Ishikawa (cell line): Measurements from ENCODE around the gene FOXO6.

Experiments used
- CEBPB ChIP-seq: IDR thresholded peaks from 2 replicates; pipeline ENCODE4 v1.6.1; 2012
- CREB1 ChIP-seq: IDR thresholded peaks from 2 replicates; pipeline ENCODE4 v1.6.1; 2012; ENCODE audit warnings: low read depth
- EGR1 ChIP-seq: IDR thresholded peaks from 2 replicates; pipeline ENCODE4 v1.6.1; 2012
- EP300 ChIP-seq: IDR thresholded peaks from 2 replicates; pipeline ENCODE4 v1.6.1; 2012; ENCODE audit warnings: borderline replicate concordance
- FOXM1 ChIP-seq: IDR thresholded peaks from 2 replicates; pipeline ENCODE4 v1.6.1; 2012; ENCODE audit warnings: low read depth, borderline replicate concordance
- MAX ChIP-seq: IDR thresholded peaks from 2 replicates; pipeline ENCODE4 v1.6.1; 2012
- NFIC ChIP-seq: IDR thresholded peaks from 2 replicates; pipeline ENCODE4 v1.6.1; 2012
- RAD21 ChIP-seq: IDR thresholded peaks from 2 replicates; pipeline ENCODE4 v1.6.1; 2012; ENCODE audit warnings: low read depth
- REST ChIP-seq: IDR thresholded peaks from 2 replicates; pipeline ENCODE4 v1.6.1; 2012; ENCODE audit warnings: low read depth, mild to moderate bottlenecking
- TAF1 ChIP-seq: IDR thresholded peaks from 2 replicates; pipeline ENCODE4 v1.6.1; 2012; ENCODE audit warnings: low read depth, mild to moderate bottlenecking
- TCF12 ChIP-seq: IDR thresholded peaks from 2 replicates; pipeline ENCODE4 v1.6.1; 2012; ENCODE audit warnings: low read depth
- TEAD4 ChIP-seq: IDR thresholded peaks from 2 replicates; pipeline ENCODE4 v1.6.1; 2012
- USF1 ChIP-seq: IDR thresholded peaks from 2 replicates; pipeline ENCODE4 v1.6.1; 2012
- YY1 ChIP-seq: IDR thresholded peaks from 2 replicates; pipeline ENCODE4 v1.6.1; 2012; ENCODE audit warnings: low read depth
- ZBTB7A ChIP-seq: IDR thresholded peaks from 2 replicates; pipeline ENCODE4 v1.6.1; 2012; ENCODE audit warnings: low read depth

FOXO6 gene

GRCh38 chr1:41360786-41361494 is at the start of gene FOXO6:
FOXO6 (plus strand) TSS chr1:41361434.
- TF ChIP-seq RAD21 (peak; percentile 52; the same call in 1 of the 2 replicates), TCF12 (no peak), EP300 (no peak), REST (no peak), CEBPB (no peak), TAF1 (peak; percentile 23; the same call in 1 of the 2 replicates), MAX (no peak), FOXM1 (no peak), EGR1 (peak; percentile 64), NFIC (no peak), ZBTB7A (peak; percentile 91), TEAD4 (no peak), CREB1 (0 out of 2 replicates have a peak, but pooled peaks have one; percentile 29), USF1 (no peak), YY1 (0 out of 2 replicates have a peak, but pooled peaks have one; percentile 23)

- no peak for TF ChIP-seq EP300
- TF ChIP-seq RAD21, result no peak
- no peak for TF ChIP-seq EGR1
- TF ChIP-seq YY1, result no peak
- no peak for TF ChIP-seq ZBTB7A
- TF ChIP-seq CEBPB, result no peak
- no peak for TF ChIP-seq TAF1
Observed at GRCh38 chr1:41312991-41313645, 48.1 kb upstream of the FOXO6 start.

GRCh38 chr1:41313661-41314131 is 47.5 kb upstream of the FOXO6 start:
- no peak for TF ChIP-seq USF1
- peak; percentile 57 for TF ChIP-seq RAD21
- TF ChIP-seq MAX, result peak; percentile 74
- no peak for TF ChIP-seq CEBPB
- TF ChIP-seq ZBTB7A, result 0 out of 2 replicates have a peak, but pooled peaks have one; percentile 39

- TF ChIP-seq MAX, result no peak
- TF ChIP-seq TAF1, result no peak
- no peak for TF ChIP-seq CEBPB
- no peak for TF ChIP-seq REST
- no peak for TF ChIP-seq NFIC
- no peak for TF ChIP-seq TCF12
- no peak for TF ChIP-seq CREB1
- no peak for TF ChIP-seq ZBTB7A
- no peak for TF ChIP-seq TEAD4
- no peak for TF ChIP-seq USF1
- TF ChIP-seq EP300, result no peak
- no peak for TF ChIP-seq RAD21
- TF ChIP-seq EGR1, result no peak
- no peak for TF ChIP-seq FOXM1
- TF ChIP-seq YY1, result no peak
Observed at GRCh38 chr1:41314376-41315145, 46.7 kb upstream of the FOXO6 start.
